ENCODE measurements around the gene TPX2. TPM values are rescaled to one million over a fixed set of nuclear protein-coding genes. Genes with fewer than 3 reads are reported as not detected.

Gene TPX2
- polyA plus RNA-seq, 1 donor from 2014 or later = 2.1 TPM

DNA sequence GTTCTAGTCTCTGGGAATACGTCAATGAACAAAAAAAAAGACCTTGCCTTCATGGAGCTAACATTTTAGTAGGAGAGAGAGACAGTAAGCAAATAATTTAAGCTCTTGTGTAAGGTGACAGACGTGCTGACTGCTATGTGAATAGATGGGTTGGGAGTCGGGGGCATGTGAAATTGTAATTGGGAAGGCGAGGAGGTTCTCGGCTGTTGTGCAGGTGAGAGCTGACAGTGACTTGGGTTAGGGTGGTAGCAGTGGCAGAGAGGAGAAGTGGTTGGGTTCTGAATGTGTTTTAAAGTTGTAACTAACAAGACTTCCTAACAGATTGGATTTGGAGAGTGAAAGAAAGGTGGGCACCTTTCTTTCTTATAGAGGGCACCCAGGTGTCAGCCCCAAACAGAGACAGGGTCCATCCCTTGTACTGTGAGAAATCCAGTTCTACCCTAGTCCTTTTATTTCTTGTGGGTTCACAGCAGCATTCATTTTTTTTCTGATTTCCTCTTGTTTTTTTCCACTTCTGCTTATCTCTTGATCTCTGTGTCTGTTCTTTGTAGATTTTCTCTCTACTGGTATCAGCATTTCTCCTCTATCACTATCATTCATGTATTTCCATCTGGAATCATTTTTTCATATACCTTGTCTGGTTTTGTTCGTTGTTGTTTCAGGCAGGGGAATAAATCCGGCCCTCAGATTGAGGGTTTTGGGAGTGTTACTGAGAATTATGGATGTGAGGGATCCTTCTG lies 64.6 kb downstream of the TPX2 start:
- H3K27ac ChIP-seq (ENCODE audit: low read length) = no peak overlapping the region
- no peaks in the 10 kb centered on the region for H3K36me3 ChIP-seq (ENCODE audit: insufficient read depth, low read length)
- no peaks in the 10 kb centered on the region for H4K20me1 ChIP-seq (ENCODE audit: insufficient read depth)
- H3K9me3 ChIP-seq (ENCODE audit: low read length) = no peaks in the 10 kb centered on the region
- no peak overlapping the region for H2AFZ ChIP-seq (ENCODE audit: low read depth, low read length)
- H3F3A ChIP-seq (ENCODE audit: insufficient read depth, low read length, poor library complexity, severe bottlenecking) = no peaks in the 10 kb centered on the region
- no peak overlapping the region for H3K4me3 ChIP-seq (ENCODE audit: low read length)
- TF ChIP-seq SMC3 (conservative IDR thresholded peaks at IDR 0.05; ENCODE audit: poor library complexity) (no peak), RAD21 (conservative IDR thresholded peaks at IDR 0.05) (no peak), POLR2AphosphoS5 (IDR thresholded peaks at IDR 0.05) (no peak), MXI1 (conservative IDR thresholded peaks at IDR 0.05; ENCODE audit: poor library complexity, severe bottlenecking) (no peak), EP300 (conservative IDR thresholded peaks at IDR 0.05; ENCODE audit: poor library complexity, severe bottlenecking) (no peak), EZH2 (IDR thresholded peaks at IDR 0.05; ENCODE audit: borderline replicate concordance, insufficient read depth, low read length, poor library complexity, severe bottlenecking) (no peak), TAF1 (IDR thresholded peaks at IDR 0.05; ENCODE audit: low read depth) (no peak)
- TF ChIP-seq, protein P1, sequence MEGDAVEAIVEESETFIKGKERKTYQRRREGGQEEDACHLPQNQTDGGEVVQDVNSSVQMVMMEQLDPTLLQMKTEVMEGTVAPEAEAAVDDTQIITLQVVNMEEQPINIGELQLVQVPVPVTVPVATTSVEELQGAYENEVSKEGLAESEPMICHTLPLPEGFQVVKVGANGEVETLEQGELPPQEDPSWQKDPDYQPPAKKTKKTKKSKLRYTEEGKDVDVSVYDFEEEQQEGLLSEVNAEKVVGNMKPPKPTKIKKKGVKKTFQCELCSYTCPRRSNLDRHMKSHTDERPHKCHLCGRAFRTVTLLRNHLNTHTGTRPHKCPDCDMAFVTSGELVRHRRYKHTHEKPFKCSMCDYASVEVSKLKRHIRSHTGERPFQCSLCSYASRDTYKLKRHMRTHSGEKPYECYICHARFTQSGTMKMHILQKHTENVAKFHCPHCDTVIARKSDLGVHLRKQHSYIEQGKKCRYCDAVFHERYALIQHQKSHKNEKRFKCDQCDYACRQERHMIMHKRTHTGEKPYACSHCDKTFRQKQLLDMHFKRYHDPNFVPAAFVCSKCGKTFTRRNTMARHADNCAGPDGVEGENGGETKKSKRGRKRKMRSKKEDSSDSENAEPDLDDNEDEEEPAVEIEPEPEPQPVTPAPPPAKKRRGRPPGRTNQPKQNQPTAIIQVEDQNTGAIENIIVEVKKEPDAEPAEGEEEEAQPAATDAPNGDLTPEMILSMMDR (IDR thresholded peaks at IDR 0.05; ENCODE audit: poor library complexity, severe bottlenecking) = no peak
- H3K9ac ChIP-seq (ENCODE audit: low read length) = no peak overlapping the region
- no peaks in the 10 kb centered on the region for H3K27me3 ChIP-seq (ENCODE audit: insufficient read depth, low read depth, low read length)
- no peaks in the 10 kb centered on the region for H3K79me2 ChIP-seq (replicated peaks; ENCODE audit: insufficient read depth, low read length)
- no peak overlapping the region for H3K4me2 ChIP-seq (ENCODE audit: low read length)
- no peaks in the 10 kb centered on the region for H3K9me2 ChIP-seq (ENCODE audit: insufficient read depth, low read length)

- Histone ChIP-seq H3F3A (ENCODE audit: insufficient read depth, low read length, poor library complexity, severe bottlenecking) (no peaks in the 10 kb centered on the region), H3K9me2 (ENCODE audit: insufficient read depth, low read length) (no peaks in the 10 kb centered on the region), H3K36me3 (ENCODE audit: insufficient read depth, low read length) (no peaks in the 10 kb centered on the region), H2AFZ (ENCODE audit: low read depth, low read length) (no peak overlapping the region), H3K4me3 (ENCODE audit: low read length) (no peak overlapping the region), H3K79me2 (replicated peaks; ENCODE audit: insufficient read depth, low read length) (no peaks in the 10 kb centered on the region), H4K20me1 (ENCODE audit: insufficient read depth) (no peaks in the 10 kb centered on the region), H3K27ac (ENCODE audit: low read length) (no peak overlapping the region), H3K9me3 (ENCODE audit: low read length) (no peaks in the 10 kb centered on the region), H3K27me3 (ENCODE audit: insufficient read depth, low read depth, low read length) (no peaks in the 10 kb centered on the region), H3K9ac (ENCODE audit: low read length) (no peak overlapping the region), H3K4me2 (ENCODE audit: low read length) (no peak overlapping the region)
- no peak for TF ChIP-seq EP300 (conservative IDR thresholded peaks at IDR 0.05; ENCODE audit: poor library complexity, severe bottlenecking)
- TF ChIP-seq POLR2AphosphoS5 (IDR thresholded peaks at IDR 0.05) = no peak
- no peak for TF ChIP-seq RAD21 (conservative IDR thresholded peaks at IDR 0.05)
- TF ChIP-seq, protein P1 (IDR thresholded peaks at IDR 0.05; ENCODE audit: poor library complexity, severe bottlenecking) = no peak
- no peak for TF ChIP-seq REST (IDR thresholded peaks at IDR 0.05; ENCODE audit: borderline replicate concordance)
- TF ChIP-seq EZH2 (IDR thresholded peaks at IDR 0.05; ENCODE audit: borderline replicate concordance, insufficient read depth, low read length, poor library complexity, severe bottlenecking) = no peak
- no peak for TF ChIP-seq SMC3 (conservative IDR thresholded peaks at IDR 0.05; ENCODE audit: poor library complexity)
- TF ChIP-seq MXI1 (conservative IDR thresholded peaks at IDR 0.05; ENCODE audit: poor library complexity, severe bottlenecking) = no peak
- TF ChIP-seq TAF1 (IDR thresholded peaks at IDR 0.05; ENCODE audit: low read depth) = no peak
Observed at GRCh38 chr20:31806564-31807355, 67.7 kb downstream of the TPX2 start.
